ENCODE data around the gene DLST. TPM values are rescaled to one million over a fixed set of nuclear protein-coding genes. Genes with fewer than 3 reads are reported as not detected.

Gene DLST
- total RNA-seq, 1 experiment from 2014 or later, result 68.8 TPM

DNA sequence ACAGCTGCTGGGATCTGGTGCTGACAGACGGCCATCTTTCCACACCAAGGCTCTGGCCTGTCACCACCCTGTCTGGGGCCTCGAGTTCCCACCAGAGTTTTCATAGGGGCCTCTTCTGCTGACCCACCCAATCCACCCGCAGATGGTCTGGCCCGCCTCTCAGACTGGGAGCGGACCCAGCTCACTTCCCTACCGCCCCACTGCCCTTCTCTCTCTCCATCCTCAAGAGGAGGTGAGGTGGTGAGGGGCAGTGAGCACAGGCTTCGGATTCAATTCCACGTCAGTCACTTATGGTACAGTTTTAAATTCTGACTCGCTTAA, 53.6 kb downstream of the DLST start:
- H3K27ac ChIP-seq (ENCODE audit: low read length), result no peak overlapping the region
- TF ChIP-seq TCF7L2 (IDR thresholded peaks at IDR 0.05; ENCODE audit: low read depth, low read length) (no peak), POLR2AphosphoS5 (IDR thresholded peaks at IDR 0.05; ENCODE audit: low read depth, low read length) (no peak), SIN3A (IDR thresholded peaks at IDR 0.05; ENCODE audit: borderline replicate concordance, insufficient read depth, low read depth, low read length) (no peak)
- TF ChIP-seq, protein P1, sequence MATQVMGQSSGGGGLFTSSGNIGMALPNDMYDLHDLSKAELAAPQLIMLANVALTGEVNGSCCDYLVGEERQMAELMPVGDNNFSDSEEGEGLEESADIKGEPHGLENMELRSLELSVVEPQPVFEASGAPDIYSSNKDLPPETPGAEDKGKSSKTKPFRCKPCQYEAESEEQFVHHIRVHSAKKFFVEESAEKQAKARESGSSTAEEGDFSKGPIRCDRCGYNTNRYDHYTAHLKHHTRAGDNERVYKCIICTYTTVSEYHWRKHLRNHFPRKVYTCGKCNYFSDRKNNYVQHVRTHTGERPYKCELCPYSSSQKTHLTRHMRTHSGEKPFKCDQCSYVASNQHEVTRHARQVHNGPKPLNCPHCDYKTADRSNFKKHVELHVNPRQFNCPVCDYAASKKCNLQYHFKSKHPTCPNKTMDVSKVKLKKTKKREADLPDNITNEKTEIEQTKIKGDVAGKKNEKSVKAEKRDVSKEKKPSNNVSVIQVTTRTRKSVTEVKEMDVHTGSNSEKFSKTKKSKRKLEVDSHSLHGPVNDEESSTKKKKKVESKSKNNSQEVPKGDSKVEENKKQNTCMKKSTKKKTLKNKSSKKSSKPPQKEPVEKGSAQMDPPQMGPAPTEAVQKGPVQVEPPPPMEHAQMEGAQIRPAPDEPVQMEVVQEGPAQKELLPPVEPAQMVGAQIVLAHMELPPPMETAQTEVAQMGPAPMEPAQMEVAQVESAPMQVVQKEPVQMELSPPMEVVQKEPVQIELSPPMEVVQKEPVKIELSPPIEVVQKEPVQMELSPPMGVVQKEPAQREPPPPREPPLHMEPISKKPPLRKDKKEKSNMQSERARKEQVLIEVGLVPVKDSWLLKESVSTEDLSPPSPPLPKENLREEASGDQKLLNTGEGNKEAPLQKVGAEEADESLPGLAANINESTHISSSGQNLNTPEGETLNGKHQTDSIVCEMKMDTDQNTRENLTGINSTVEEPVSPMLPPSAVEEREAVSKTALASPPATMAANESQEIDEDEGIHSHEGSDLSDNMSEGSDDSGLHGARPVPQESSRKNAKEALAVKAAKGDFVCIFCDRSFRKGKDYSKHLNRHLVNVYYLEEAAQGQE (IDR thresholded peaks at IDR 0.05; ENCODE audit: insufficient read depth in 1 of 2, low read depth in 2 of 2, low read length in 1 of 2), result no peak
- TF ChIP-seq, protein P2, sequence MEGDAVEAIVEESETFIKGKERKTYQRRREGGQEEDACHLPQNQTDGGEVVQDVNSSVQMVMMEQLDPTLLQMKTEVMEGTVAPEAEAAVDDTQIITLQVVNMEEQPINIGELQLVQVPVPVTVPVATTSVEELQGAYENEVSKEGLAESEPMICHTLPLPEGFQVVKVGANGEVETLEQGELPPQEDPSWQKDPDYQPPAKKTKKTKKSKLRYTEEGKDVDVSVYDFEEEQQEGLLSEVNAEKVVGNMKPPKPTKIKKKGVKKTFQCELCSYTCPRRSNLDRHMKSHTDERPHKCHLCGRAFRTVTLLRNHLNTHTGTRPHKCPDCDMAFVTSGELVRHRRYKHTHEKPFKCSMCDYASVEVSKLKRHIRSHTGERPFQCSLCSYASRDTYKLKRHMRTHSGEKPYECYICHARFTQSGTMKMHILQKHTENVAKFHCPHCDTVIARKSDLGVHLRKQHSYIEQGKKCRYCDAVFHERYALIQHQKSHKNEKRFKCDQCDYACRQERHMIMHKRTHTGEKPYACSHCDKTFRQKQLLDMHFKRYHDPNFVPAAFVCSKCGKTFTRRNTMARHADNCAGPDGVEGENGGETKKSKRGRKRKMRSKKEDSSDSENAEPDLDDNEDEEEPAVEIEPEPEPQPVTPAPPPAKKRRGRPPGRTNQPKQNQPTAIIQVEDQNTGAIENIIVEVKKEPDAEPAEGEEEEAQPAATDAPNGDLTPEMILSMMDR (IDR thresholded peaks at IDR 0.05), result no peak
- ATAC-seq, result no peak
- in situ Hi-C loops (cut with HindIII; ENCODE audit: low pct_unique_long_range_greater_than_20kb, low sequenced_read_pairs) (no loop called here), intact Hi-C loops (cut with micrococcal nuclease; ENCODE audit: unreplicated experiment) (no loop called here)
- no peak overlapping the region for H3K4me3 ChIP-seq (ENCODE audit: low read depth in 2 of 2, low read length in 2 of 2)
- ChIA-PET CTCF (interaction anchor here (0.7 kb wide), 1 partner anchor 29 kb away, joined by 4 read pairs; no protein-coding TSS in a partner anchor), POLR2A (no interaction called here)
- no TSS peak for BruUV-seq (replicated peaks)
- no peaks in the 10 kb centered on the region for H3K36me3 ChIP-seq (ENCODE audit: control insufficient read depth, insufficient read depth, low read length)
- H3K4me1 ChIP-seq (ENCODE audit: control insufficient read depth, insufficient read depth, low read length), result no peaks in the 10 kb centered on the region; the same call in 1 of the 2 replicates
- DNase-seq (ENCODE audit: low read depth, low spot score), result no peak
- H3K27me3 ChIP-seq (ENCODE audit: control insufficient read depth, insufficient read depth, low read length), result no peaks in the 10 kb centered on the region
- no peaks in the 10 kb centered on the region for H3K9me3 ChIP-seq (ENCODE audit: control insufficient read depth, insufficient read depth, low read depth, low read length)

DNA sequence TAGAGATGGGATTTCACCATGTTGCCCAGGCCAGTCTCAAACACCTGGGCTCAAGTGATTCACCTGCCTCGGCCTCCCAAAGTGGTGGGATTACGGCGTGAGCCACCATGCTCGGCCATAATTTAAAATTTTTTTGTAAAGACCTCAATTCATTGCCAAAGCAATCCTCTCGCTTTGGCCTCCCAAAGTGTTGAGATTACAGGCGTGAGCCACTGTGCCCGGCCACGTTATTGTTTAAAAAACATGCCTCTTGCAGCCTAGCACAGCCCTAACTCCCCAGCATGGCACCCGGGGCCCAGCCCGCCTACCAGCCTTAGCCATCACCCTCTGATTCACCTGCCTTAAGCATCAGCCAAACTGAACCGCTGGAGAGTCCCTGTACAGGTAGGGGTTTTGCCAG, 54.4 kb downstream of the DLST start:
- H3K27ac ChIP-seq (ENCODE audit: low read length), result no peak overlapping the region

More for the DNA sequence above, 54.4 kb downstream of the DLST start:
- POLR2A ChIA-PET, result no interaction called here
- CTCF ChIA-PET, result no interaction called here
- Histone ChIP-seq H3K27me3 (ENCODE audit: control insufficient read depth, insufficient read depth, low read length) (no peaks in the 10 kb centered on the region), H3K4me3 (ENCODE audit: low read depth in 2 of 2, low read length in 2 of 2) (no peak overlapping the region), H3K4me1 (ENCODE audit: control insufficient read depth, insufficient read depth, low read length) (no peaks in the 10 kb centered on the region; the same call in 1 of the 2 replicates), H3K36me3 (ENCODE audit: control insufficient read depth, insufficient read depth, low read length) (no peaks in the 10 kb centered on the region), H3K9me3 (ENCODE audit: control insufficient read depth, insufficient read depth, low read depth, low read length) (no peaks in the 10 kb centered on the region)
- no TSS peak for BruUV-seq (replicated peaks)
- in situ Hi-C loops (cut with HindIII; ENCODE audit: low pct_unique_long_range_greater_than_20kb, low sequenced_read_pairs) (no loop called here), intact Hi-C loops (cut with micrococcal nuclease; ENCODE audit: unreplicated experiment) (no loop called here)
- TF ChIP-seq SIN3A (IDR thresholded peaks at IDR 0.05; ENCODE audit: borderline replicate concordance, insufficient read depth, low read depth, low read length) (no peak), TCF7L2 (IDR thresholded peaks at IDR 0.05; ENCODE audit: low read depth, low read length) (no peak), POLR2AphosphoS5 (IDR thresholded peaks at IDR 0.05; ENCODE audit: low read depth, low read length) (no peak)
- TF ChIP-seq, protein P1 (IDR thresholded peaks at IDR 0.05; ENCODE audit: insufficient read depth in 1 of 2, low read depth in 2 of 2, low read length in 1 of 2), result no peak
- TF ChIP-seq, protein P2 (IDR thresholded peaks at IDR 0.05), result no peak
- ATAC-seq (no peak), DNase-seq (ENCODE audit: low read depth, low spot score) (no peak)
